Mesenchymal stem cell (in vitro differentiated cells and primary cell): ENCODE results near the gene LACRT.

Experiments used
- DNase-seq: peaks from one replicate; pipeline ENCODE4 v3.0.0-alpha.2; 2013
- H2AFZ ChIP-seq: one replicate; pipeline ENCODE4 v1.6.1; 2013; ENCODE audit warnings: low read depth, mild to moderate bottlenecking, control low read depth, inconsistent platforms, low read length, moderate library complexity
- H2AK5ac ChIP-seq: 2 replicates; pipeline ENCODE4 v1.6.1; 2013; ENCODE audit warnings: low read length, moderate library complexity, mild to moderate bottlenecking, inconsistent platforms; ENCODE audit not compliant: severe bottlenecking
- H2BK120ac ChIP-seq: one replicate; pipeline ENCODE4 v1.6.1; 2013; ENCODE audit warnings: low read depth, mild to moderate bottlenecking, inconsistent platforms, low read length, moderate library complexity
- H2BK12ac ChIP-seq, 2 experiments: one replicate each; pipeline ENCODE4 v1.6.1; 2013; ENCODE audit warnings: inconsistent platforms in 2 of 2, low read length in 2 of 2, mild to moderate bottlenecking in 2 of 2, moderate library complexity in 2 of 2, control low read depth in 1 of 2
- H2BK15ac ChIP-seq: one replicate; pipeline ENCODE4 v1.6.1; 2013; ENCODE audit warnings: mild to moderate bottlenecking, low read depth, inconsistent platforms; ENCODE audit not compliant: poor library complexity, severe bottlenecking
- H2BK5ac ChIP-seq: 2 replicates; pipeline ENCODE4 v1.6.1; 2013; ENCODE audit warnings: low read depth, mild to moderate bottlenecking, low read length, control low read depth, inconsistent platforms; ENCODE audit not compliant: poor library complexity, severe bottlenecking
- H3K14ac ChIP-seq, 2 experiments: one replicate each; pipeline ENCODE4 v1.6.1; 2013; ENCODE audit warnings: inconsistent platforms in 2 of 2, low read length in 2 of 2, control low read depth in 1 of 2, mild to moderate bottlenecking in 1 of 2, moderate library complexity in 1 of 2
- H3K18ac ChIP-seq, 2 experiments: one replicate each; pipeline ENCODE4 v1.6.1; 2013; ENCODE audit warnings: inconsistent platforms in 2 of 2, low read length in 2 of 2, control low read depth in 1 of 2, low read depth in 1 of 2, mild to moderate bottlenecking in 1 of 2
- H3K23ac ChIP-seq, 2 experiments: one replicate each; pipeline ENCODE4 v1.6.1; 2013; ENCODE audit warnings: inconsistent platforms in 2 of 2, low read length in 2 of 2, mild to moderate bottlenecking in 2 of 2, moderate library complexity in 2 of 2, control low read depth in 1 of 2
- H3K27ac ChIP-seq: 2 replicates; pipeline ENCODE4 v1.5.1; 2013; ENCODE audit warnings: mild to moderate bottlenecking, moderate library complexity, low read length, control low read depth, inconsistent platforms; ENCODE audit not compliant: poor library complexity, severe bottlenecking
- H3K27me3 ChIP-seq, 2 experiments: 2 replicates each; pipeline versions ENCODE4 v1.6.1 to v1.7.0; 2013; ENCODE audit warnings: low read length in 2 of 2, mild to moderate bottlenecking in 2 of 2, moderate library complexity in 2 of 2, control low read depth in 1 of 2, inconsistent platforms in 1 of 2; ENCODE audit not compliant: control insufficient read depth in 1 of 2, insufficient read depth in 1 of 2
- H3K36me3 ChIP-seq, 2 experiments: 2 replicates each; pipeline versions ENCODE4 v1.6.1 to v1.7.0; 2013; ENCODE audit warnings: low read length in 2 of 2, control low read depth in 1 of 2, inconsistent platforms in 1 of 2, low read depth in 1 of 2, mild to moderate bottlenecking in 1 of 2; ENCODE audit not compliant: insufficient read depth in 2 of 2, control insufficient read depth in 1 of 2
- H3K4ac ChIP-seq, 2 experiments: one replicate each; pipeline ENCODE4 v1.6.1; 2013; ENCODE audit warnings: inconsistent platforms in 2 of 2, low read length in 2 of 2, mild to moderate bottlenecking in 2 of 2, moderate library complexity in 2 of 2, control low read depth in 1 of 2, low read depth in 1 of 2
- H3K4me1 ChIP-seq: 2 replicates; pipeline ENCODE4 v1.6.1; 2013; ENCODE audit warnings: low read depth, low read length, control low read depth; ENCODE audit not compliant: control insufficient read depth, insufficient read depth
- H3K4me2 ChIP-seq: 2 replicates; pipeline ENCODE4 v1.6.1; 2013; ENCODE audit warnings: low read length, mild to moderate bottlenecking, inconsistent platforms; ENCODE audit not compliant: poor library complexity, severe bottlenecking
- H3K4me3 ChIP-seq, 2 experiments: 2 replicates each; pipeline versions ENCODE4 v1.5.1 to v1.7.0; 2013; ENCODE audit warnings: low read length in 2 of 2, mild to moderate bottlenecking in 2 of 2, control low read depth in 1 of 2, low read depth in 1 of 2; ENCODE audit not compliant: insufficient read depth in 1 of 2
- H3K79me1 ChIP-seq: replicated peaks from 2 replicates; pipeline ENCODE4 v1.6.1; 2013; ENCODE audit warnings: mild to moderate bottlenecking, control low read depth, low read length, inconsistent platforms; ENCODE audit not compliant: poor library complexity, severe bottlenecking
- H3K9ac ChIP-seq: 2 replicates; pipeline ENCODE4 v1.7.0; 2013; ENCODE audit warnings: mild to moderate bottlenecking, low read length, moderate library complexity
- H3K9me3 ChIP-seq: 2 replicates; pipeline ENCODE4 v1.7.0; 2013; ENCODE audit warnings: mild to moderate bottlenecking, low read length; ENCODE audit not compliant: control insufficient read depth
- H4K8ac ChIP-seq: one replicate; pipeline ENCODE4 v1.6.1; 2013; ENCODE audit warnings: inconsistent platforms, mild to moderate bottlenecking, low read length, moderate library complexity
- H4K91ac ChIP-seq: one replicate; pipeline ENCODE4 v1.6.1; 2013; ENCODE audit warnings: mild to moderate bottlenecking, low read length, inconsistent platforms
- WGBS: methylation state at CpG from one replicate; pipeline ENCODE4 v1.1.7; 2013; ENCODE audit warnings: mixed read lengths; 5-methylcytosine and 5-hydroxymethylcytosine counted together

LACRT gene

GRCh38 chr12:54596526-54596946, 38.2 kb downstream of the LACRT start:
- no peaks in the 10 kb centered on the region for H3K79me1 ChIP-seq
- no peaks in the 10 kb centered on the region for H3K36me3 ChIP-seq
- peaks cover 28 to 31% of the 10 kb centered on the region in 2 experiments for H3K27me3 ChIP-seq
- no peaks in the 10 kb centered on the region for H3K9me3 ChIP-seq
- no peak overlapping the region for H2BK12ac ChIP-seq
- H2BK5ac ChIP-seq, result no peak overlapping the region
- H3K4me2 ChIP-seq, result no peak overlapping the region
- no peak overlapping the region for H4K91ac ChIP-seq
- peak; percentile 57 for DNase-seq
- no peak overlapping the region for H2AK5ac ChIP-seq
- peaks cover 16% of the 10 kb centered on the region for H3K4me1 ChIP-seq
- WGBS, result 40% methylated on average over 3 of the region's 3 CpGs
- H4K8ac ChIP-seq, result no peak overlapping the region
- no peak overlapping the region for H2AFZ ChIP-seq
- H2BK15ac ChIP-seq, result no peak overlapping the region
- H2BK120ac ChIP-seq, result no peak overlapping the region
- no peak overlapping the region for H3K9ac ChIP-seq
- no peak overlapping the region for H3K4ac ChIP-seq
- no peak overlapping the region for H3K23ac ChIP-seq
- H3K14ac ChIP-seq, result no peak overlapping the region
- H3K4me3 ChIP-seq, result no peak overlapping the region
- no peak overlapping the region for H3K27ac ChIP-seq
- no peak overlapping the region for H3K18ac ChIP-seq

GRCh38 chr12:54595471-54595870, 39.2 kb downstream of the LACRT start:
- Histone ChIP-seq H3K27ac (no peak overlapping the region), H3K4me1 (peaks cover 24% of the 10 kb centered on the region), H3K4me2 (no peak overlapping the region), H2BK15ac (no peak overlapping the region), H3K23ac (no peak overlapping the region), H3K9ac (no peak overlapping the region), H3K14ac (no peak overlapping the region), H3K9me3 (no peaks in the 10 kb centered on the region), H3K4ac (no peak overlapping the region), H3K36me3 (no peaks in the 10 kb centered on the region), H4K91ac (no peak overlapping the region), H2AK5ac (peak overlapping the region; percentile 68), H2BK120ac (no peak overlapping the region), H4K8ac (no peak overlapping the region), H2BK12ac (no peak overlapping the region), H3K27me3 (peaks cover 31% of the 10 kb centered on the region in 2 experiments), H3K79me1 (no peaks in the 10 kb centered on the region), H2AFZ (no peak overlapping the region), H3K18ac (no peak overlapping the region), H3K4me3 (no peak overlapping the region), H2BK5ac (no peak overlapping the region)
- WGBS, result 60% methylated on average over 1 of the region's 3 CpGs
- no peak for DNase-seq

GRCh38 chr12:54593725-54594124, 41.0 kb downstream of the LACRT start:
- Histone ChIP-seq H3K9me3 (no peaks in the 10 kb centered on the region), H4K8ac (no peak overlapping the region), H2BK12ac (no peak overlapping the region), H4K91ac (no peak overlapping the region), H2BK5ac (no peak overlapping the region), H3K4me1 (peaks cover 26% of the 10 kb centered on the region), H3K9ac (no peak overlapping the region), H3K4me2 (no peak overlapping the region), H2BK15ac (no peak overlapping the region), H3K4me3 (no peak overlapping the region), H3K36me3 (no peaks in the 10 kb centered on the region), H3K14ac (no peak overlapping the region), H2AK5ac (no peak overlapping the region), H3K79me1 (no peaks in the 10 kb centered on the region), H3K27me3 (peaks cover 21 to 34% of the 10 kb centered on the region in 2 experiments), H2BK120ac (no peak overlapping the region), H2AFZ (no peak overlapping the region), H3K23ac (no peak overlapping the region), H3K18ac (no peak overlapping the region), H3K4ac (no peak overlapping the region), H3K27ac (peak overlapping the region; percentile 37)
- WGBS, result 77% methylated on average over 4 of the region's 5 CpGs
- no peak for DNase-seq

GRCh38 chr12:54593135-54593534, 41.6 kb downstream of the LACRT start:
- no peaks in the 10 kb centered on the region for H3K79me1 ChIP-seq
- H2BK5ac ChIP-seq, result no peak overlapping the region
- no peak overlapping the region for H4K8ac ChIP-seq
- no peak overlapping the region for H3K4me3 ChIP-seq
- H2BK12ac ChIP-seq, result no peak overlapping the region
- H3K9me3 ChIP-seq, result no peaks in the 10 kb centered on the region
- H3K4me2 ChIP-seq, result no peak overlapping the region
- no peak overlapping the region for H3K23ac ChIP-seq
- H3K9ac ChIP-seq, result no peak overlapping the region
- H3K27me3 ChIP-seq, result peaks cover 18 to 33% of the 10 kb centered on the region in 2 experiments
- no peak overlapping the region for H3K4ac ChIP-seq
- no peak overlapping the region for H4K91ac ChIP-seq
- 61% methylated on average over 3 of the region's 4 CpGs for WGBS
- no peak overlapping the region for H2AK5ac ChIP-seq
- H2BK15ac ChIP-seq, result no peak overlapping the region
- H3K4me1 ChIP-seq, result peaks cover 28% of the 10 kb centered on the region
- H3K14ac ChIP-seq, result no peak overlapping the region
- H3K27ac ChIP-seq, result peak overlapping the region; percentile 74
- H2AFZ ChIP-seq, result no peak overlapping the region
- H2BK120ac ChIP-seq, result no peak overlapping the region
- no peak overlapping the region for H3K18ac ChIP-seq
- no peak for DNase-seq
- H3K36me3 ChIP-seq, result no peaks in the 10 kb centered on the region
